Right renal pelvis (tissue), 4 donors: ENCODE results near the gene DPP8. TPM values are rescaled to one million over a fixed set of nuclear protein-coding genes. Genes with fewer than 3 reads are reported as not detected.
A peak's percentile ranks its signal among the peaks of the same experiment; 100 is the strongest.

Experiments used
- DNase-seq, 4 donors: peaks; one replicate each; pipeline ENCODE4 v3.0.0-alpha.2; 2013; ENCODE audit warnings: low read depth in 4 of 4, low spot score in 3 of 4, missing footprints in 1 of 4
- polyA plus RNA-seq, 4 donors: library from polyadenylated mRNA; unstranded; fragments of 120-200 nt; gene quantifications; one replicate each; pipeline ENCODE4 v1.2.1, GENCODE V29; 2013; ENCODE audit not compliant: insufficient read length in 4 of 4

The DPP8 gene
- polyA plus RNA-seq, 4 donors = 24.3 to 32.4 (median 26.5) TPM

- no peak for DNase-seq
Observed at GRCh38 chr15:65431731-65432130, 85.8 kb downstream of the DPP8 start.

GRCh38 chr15:65426216-65426853 lies 91.2 kb downstream of the DPP8 start:
- DNase-seq = no peak

DNA sequence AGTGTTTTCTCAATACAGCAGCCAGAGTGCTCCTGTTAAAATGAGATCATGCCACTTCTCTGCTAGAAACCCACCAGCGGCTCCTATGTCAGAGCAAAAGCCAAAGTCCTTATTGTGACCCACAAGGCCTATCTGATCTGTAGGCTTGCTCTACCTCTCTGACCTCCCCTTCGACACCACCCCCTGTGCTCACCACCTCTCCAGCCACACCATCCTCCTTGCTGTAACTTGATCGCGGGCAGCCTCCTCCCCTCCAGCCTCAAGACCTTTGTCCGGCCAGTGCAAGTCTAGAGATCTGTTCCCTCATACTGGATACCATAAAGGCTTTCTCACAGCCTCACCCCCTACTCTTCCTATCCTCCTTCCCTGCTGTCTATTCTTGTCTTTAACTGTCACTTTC lies 92.8 kb downstream of the DPP8 start:
- no peak for DNase-seq

- DNase-seq = no peak
Observed at GRCh38 chr15:65423976-65424679, 93.4 kb downstream of the DPP8 start.

- DNase-seq = no peak
Observed at GRCh38 chr15:65423150-65423975, 94.1 kb downstream of the DPP8 start.

DNA sequence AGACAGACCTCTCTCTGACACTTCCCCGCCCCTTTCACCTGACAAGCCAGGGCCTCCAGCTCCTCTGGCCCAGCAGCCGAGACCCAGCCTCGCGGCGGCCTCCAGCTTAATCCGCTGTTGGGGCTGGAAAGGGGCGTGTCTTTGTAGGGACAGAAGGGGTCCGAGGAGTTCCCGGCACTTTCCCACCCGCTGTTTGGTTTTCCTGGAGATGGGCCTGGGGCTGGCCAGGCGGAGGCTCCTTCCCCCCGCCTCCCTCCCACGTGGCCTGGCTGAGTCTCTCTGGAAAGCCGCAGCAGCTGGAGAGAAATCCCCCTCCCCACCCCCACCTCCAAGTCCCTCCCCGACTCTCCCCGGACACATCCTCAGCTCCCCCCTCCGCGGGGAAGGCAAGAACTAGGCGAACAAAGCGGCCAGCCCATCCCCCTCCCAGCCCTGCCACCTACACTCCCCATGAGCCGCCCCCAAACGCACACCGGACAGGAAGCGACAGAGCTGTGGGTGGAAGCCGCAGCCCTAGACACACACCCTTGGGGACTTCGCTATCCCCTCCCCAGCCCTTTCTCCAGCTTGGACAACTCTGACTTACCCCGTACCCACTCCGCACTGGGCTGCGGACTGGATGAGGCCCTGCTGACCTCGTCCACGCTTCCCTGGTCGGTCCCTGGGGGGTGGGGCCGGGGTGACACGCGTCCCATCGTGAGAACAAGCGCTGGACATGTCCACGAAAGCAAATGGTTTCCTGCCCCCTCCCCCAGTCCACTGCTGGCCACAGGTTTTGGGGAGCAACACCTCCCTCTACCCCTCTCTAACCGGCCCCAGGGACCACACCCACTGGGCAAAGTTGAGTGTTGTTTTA lies 95.9 kb downstream of the DPP8 start:
- DNase-seq = peak in 3 of 4 donors; percentile 52 to 69 (median 54)

DNA sequence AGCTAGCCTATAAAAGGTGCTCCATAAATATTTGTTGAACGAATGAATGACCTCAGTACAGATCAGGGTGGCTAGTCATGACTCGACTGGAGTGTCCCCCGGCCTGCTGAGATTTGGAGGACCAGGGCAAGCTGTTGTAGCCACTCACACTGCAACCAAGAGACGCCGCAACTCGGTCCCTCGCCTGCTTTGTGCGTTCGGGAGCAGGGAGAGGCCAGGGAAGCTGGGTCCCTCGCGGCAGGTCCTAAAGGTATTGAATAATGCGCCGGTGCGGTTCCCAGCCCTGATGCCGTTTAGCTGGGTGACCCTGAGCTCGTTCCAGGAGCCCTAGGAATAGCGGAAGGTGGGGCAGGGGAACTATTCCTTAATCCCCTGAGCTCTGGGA lies 96.5 kb downstream of the DPP8 start:
- no peak for DNase-seq

DNA sequence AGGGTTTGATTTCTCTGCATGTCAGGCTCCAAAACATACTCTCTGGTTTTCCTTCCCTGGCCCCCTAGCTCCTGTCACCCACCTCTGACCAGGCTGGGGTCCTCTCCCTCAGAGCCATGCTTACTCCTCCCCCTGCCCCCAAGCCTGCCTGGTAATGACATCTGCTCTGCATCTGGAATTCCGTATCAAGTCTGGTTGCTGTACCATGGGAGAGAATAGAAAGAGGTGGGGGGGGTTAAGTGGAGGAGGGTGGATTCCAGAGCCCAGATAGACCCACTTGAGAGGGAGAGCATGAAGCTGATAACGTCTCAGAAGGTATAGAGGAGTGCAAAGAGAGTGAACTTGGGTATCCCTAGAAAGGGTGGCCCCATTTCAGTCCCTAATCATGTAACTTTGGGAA lies 98.9 kb downstream of the DPP8 start:
- no peak for DNase-seq

DNA sequence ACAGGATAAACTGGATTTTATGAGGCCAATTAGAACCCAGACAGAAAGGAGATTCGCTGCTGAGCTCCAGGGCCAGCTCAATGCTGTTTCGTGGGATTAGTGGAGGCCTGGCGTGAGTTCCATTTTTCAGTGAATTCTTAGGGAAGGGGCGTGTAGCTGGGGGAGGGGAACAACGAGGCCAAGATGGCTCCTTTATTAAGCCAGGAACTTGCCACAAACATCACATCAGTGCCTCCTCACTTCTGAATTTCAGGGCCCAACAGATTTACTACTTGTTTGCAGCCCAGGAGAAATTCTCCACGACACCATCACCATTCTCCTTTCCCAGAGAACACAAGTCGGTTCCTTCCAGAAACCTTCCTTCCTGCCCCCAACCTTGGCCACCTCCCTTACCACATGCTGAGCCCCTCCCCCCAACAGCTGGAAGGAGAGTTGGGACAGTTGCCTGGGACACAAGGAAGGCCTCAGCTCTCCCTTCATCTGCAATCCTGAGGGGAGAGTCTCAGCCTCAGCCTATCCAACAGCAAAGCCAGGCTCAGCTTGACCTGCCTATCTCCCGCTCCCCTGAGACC lies 100.6 kb downstream of the DPP8 start:
- DNase-seq = no peak

DNA sequence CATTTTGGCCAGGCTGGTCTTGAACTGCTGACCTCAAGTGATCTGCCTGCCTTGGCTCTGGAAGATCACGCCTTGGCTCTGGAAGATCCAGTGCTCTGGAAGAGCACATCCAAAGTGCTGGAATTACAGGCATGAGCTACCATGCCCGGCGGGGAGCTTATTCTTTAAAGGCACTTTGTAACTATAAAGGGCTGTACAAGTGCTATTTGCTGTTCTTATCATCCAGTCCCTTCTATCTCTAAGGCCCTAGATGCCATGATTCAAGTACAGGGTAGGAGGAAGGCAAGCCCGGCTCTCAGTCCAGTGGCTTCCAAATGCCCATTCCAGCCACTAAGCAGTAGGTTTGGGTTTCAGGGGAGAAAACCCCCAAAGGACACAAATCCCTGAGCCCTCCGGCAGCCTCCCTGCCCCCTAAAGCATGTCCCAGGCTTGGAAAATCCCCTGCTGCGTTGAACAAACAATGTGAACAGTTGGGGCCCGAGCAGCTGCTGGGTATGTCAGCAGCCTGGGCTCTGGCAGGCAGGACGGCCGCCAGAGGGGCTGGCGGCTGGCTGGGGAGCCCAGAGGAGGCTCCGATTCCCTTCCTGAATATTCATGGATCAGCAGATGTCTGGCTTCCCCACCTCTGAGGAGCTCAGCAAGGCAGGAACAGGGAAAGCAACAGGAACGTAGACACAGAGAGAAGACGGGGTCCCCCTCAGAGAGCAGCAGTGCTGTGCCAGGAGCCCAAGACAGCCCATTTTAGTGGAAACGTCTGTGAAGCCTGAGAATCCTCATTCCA lies 102.5 kb downstream of the DPP8 start:
- no peak for DNase-seq

- DNase-seq = no peak
Observed at GRCh38 chr15:65413760-65414144, 103.7 kb downstream of the DPP8 start.

DNA sequence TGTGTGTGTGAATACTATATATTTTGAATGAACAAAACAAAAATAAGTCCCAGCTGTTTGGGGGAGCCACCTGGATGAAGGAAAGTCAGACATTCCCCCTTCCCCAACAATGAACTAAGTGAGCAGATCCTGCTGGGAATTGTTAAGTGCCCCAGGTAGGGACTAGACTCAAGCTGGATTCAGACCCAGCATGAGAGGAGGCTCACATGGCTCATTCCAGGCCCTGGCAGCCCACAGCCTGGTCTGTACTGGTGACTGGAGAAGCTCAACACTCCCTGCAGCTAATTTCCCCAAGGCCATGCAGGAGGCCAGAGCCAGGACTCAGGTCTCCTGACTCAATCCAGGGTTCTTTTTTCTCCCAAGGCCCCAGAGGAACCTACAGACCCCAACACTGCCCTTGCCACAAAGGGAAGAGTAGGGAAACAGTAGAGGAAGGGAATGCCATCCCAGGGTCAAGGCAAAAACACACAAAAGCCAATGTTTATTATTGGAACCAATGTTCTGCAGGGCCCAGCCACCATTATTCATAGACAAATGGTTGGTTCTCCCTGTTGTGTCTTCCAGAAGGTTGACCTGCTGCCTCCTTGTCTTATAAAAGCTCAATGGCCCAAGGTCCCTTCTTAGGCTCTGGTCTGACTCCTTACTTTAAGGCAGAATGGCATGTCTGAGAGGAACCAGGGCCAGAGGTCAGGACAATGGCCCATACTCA lies 104.3 kb downstream of the DPP8 start:
- no peak for DNase-seq

- no peak for DNase-seq
Observed at GRCh38 chr15:65412556-65412955, 104.9 kb downstream of the DPP8 start.

- DNase-seq = no peak
Observed at GRCh38 chr15:65411465-65412071, 105.9 kb downstream of the DPP8 start.

DNA sequence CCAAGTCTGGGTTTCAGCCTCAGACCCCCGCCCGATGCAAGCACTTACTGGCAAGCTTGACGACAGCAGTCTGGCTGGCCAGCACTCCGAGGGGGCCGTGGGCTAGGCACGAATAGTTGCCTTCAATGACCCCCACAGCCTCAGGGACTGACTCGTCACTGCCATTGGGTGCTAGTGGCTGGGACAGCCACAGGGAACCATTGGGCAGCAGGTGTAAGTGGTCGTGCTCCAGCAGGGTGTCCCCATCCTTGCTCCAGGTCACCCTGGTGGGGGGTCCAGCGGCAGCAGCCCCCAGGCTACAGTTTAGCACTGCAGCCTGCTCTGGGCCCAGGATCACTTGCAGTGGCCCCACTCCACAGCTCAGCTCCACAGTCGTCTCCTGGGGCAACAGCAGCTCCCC lies 106.5 kb downstream of the DPP8 start:
- DNase-seq = no peak

DNA sequence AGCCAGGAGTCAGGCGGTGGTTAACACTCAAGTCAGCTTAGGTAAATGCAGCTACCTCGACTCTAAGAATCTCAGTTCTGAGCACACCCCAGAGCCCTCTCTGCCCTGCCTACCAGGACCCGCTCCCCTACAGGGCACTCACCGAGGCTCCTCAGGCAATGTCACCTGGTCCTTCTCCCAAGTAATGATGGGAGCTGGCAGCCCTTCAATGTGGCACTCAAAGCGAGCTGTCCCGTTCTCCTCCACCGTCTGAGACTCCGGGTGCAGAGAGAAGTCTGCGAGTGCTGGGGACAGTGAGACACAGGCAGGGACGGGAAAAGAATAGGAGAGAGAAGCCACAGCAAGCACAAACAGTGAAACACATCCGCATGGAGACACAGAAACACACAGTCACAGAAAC lies 107.5 kb downstream of the DPP8 start:
- DNase-seq = no peak

GRCh38 chr15:65409036-65409631 lies 108.4 kb downstream of the DPP8 start:
- DNase-seq = no peak

DNA sequence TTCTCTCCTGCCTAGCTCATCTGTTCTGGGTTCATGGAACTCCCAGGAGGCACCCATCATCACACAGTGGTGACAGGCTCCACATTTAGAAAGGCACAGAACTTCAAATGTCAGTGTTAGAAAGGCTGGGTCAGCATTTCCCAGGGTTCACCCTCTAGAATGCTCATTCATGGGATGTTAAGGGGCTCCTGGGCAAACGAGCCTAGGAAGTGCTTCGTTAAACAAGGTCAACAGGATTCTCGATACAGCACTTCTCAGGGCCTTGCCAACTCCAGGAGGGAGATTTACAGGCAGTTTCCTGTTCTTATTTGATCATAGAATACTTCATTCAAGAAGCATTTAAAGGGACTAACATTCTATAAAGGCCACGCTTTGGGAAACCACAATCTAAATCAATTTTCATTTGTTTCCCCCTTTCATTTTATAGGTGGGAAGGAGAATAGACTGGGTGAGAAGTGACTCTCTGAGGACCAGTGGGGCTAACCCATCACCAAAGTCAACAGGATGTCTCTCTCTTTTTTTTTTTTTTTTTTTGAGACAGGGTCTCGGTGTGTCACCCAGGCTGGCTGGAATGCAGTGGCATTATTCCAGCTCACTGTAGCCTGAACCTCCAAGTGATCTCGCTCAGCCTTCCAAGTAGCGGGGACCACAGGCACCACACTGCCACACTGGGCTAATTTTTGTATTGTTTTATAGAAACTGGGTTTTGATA lies 109.0 kb downstream of the DPP8 start:
- no peak for DNase-seq
